Thyroid gland (tissue), 4 donors: ENCODE results near the gene AP1B1.

ENCODE experiments used
- POLR2A ChIP-seq, 2 donors: fragments of 450-650 bp; IDR thresholded peaks; one replicate each; pipeline ENCODE4 v1.6.1; 2017; ENCODE audit warnings: antibody characterized with exemption in 2 of 2, mild to moderate bottlenecking in 2 of 2, moderate library complexity in 1 of 2
- TF ChIP-seq, protein P1 (sequence below), 6 experiments: fragments of 200-600 bp in 3 of 6; fragments of 450-650 bp in 3 of 6; sonication (generic) in 3 of 6; IDR thresholded peaks; one replicate each; pipeline ENCODE4 v1.5.1; 2016 to 2019; ENCODE audit warnings: antibody characterized with exemption in 6 of 6, mild to moderate bottlenecking in 2 of 6, inconsistent platforms in 1 of 6, moderate library complexity in 1 of 6

DNA sequence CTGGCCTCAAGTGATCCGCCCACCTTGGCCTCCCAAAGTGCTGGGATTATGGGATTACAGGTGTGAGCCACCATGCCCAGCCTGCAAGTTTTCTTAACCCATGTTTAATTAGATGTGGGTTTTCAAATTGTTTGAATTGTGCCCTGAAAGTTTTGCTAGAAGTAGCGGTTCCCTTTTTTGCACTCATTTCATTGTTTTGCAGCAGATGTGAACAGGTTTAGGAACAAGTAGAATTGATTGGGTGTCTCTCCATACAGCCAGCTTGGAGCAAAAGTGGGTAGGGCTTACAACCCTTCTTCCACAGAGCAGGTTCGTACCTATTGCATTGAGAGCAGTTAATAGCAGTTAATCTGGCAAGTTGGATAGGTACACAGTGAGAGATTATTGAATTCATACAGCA is 104.2 kb downstream of the AP1B1 start:
- TF ChIP-seq, protein P1, sequence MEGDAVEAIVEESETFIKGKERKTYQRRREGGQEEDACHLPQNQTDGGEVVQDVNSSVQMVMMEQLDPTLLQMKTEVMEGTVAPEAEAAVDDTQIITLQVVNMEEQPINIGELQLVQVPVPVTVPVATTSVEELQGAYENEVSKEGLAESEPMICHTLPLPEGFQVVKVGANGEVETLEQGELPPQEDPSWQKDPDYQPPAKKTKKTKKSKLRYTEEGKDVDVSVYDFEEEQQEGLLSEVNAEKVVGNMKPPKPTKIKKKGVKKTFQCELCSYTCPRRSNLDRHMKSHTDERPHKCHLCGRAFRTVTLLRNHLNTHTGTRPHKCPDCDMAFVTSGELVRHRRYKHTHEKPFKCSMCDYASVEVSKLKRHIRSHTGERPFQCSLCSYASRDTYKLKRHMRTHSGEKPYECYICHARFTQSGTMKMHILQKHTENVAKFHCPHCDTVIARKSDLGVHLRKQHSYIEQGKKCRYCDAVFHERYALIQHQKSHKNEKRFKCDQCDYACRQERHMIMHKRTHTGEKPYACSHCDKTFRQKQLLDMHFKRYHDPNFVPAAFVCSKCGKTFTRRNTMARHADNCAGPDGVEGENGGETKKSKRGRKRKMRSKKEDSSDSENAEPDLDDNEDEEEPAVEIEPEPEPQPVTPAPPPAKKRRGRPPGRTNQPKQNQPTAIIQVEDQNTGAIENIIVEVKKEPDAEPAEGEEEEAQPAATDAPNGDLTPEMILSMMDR (IDR thresholded peaks at IDR 0.05) = no peak
- TF ChIP-seq POLR2A (IDR thresholded peaks at IDR 0.05) = no peak
